Measurements from ENCODE around the gene NOXO1. TPM values are rescaled to one million over a fixed set of nuclear protein-coding genes. Genes with fewer than 3 reads are reported as not detected.
A peak's percentile ranks its signal among the peaks of the same experiment; 100 is the strongest.

Gene NOXO1
- total and polyA plus RNA-seq, 9 of the 15 experiments (the other 6 are each of a cell fraction or from before 2014, with no cell fraction given): not detected

DNA sequence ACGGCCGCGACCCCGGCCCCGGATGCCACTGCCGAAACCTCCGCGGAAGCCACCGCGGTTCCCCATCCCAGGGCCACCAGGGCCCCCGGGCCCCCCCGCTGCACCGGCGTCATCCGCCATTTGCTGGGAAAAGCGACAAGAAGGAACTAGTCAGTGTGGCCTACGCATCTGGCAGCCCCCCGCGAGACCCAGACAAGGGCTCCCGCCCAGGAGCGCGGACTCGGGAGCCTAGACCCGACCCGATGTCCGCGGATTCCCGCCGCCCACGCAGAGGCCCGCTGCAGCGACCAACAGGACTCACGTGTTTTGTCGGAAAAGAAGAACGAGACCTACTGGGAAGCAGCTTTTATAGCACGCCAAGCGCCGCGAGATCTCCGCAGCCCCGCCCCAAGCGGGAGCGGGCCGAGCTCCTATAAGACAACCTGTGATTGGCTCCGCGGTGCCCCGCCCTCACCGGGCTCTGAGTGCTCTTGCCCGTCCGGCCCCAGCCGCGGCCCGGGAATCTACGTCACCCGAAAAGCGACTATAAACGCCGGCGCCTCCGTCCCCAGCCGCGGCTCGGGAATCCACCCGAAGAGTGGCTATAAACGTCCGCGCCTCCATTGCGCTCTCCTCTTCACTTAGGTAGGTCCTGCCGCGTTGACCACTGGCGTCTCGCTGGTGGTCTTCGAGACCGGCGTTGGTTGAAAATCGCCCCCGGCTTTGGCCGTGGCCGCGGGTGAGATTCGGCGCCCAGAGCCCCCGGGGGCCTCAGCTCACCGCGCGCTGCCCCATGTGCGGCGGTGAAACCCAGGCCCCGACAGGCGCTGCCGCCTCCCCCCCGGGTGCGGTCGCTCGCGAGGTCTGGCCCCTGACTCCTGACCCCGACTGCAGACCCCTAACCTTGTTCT lies 16.5 kb downstream of the NOXO1 start, which contains the start of gene RPS2 (continued):
- TF ChIP-seq, protein P1, sequence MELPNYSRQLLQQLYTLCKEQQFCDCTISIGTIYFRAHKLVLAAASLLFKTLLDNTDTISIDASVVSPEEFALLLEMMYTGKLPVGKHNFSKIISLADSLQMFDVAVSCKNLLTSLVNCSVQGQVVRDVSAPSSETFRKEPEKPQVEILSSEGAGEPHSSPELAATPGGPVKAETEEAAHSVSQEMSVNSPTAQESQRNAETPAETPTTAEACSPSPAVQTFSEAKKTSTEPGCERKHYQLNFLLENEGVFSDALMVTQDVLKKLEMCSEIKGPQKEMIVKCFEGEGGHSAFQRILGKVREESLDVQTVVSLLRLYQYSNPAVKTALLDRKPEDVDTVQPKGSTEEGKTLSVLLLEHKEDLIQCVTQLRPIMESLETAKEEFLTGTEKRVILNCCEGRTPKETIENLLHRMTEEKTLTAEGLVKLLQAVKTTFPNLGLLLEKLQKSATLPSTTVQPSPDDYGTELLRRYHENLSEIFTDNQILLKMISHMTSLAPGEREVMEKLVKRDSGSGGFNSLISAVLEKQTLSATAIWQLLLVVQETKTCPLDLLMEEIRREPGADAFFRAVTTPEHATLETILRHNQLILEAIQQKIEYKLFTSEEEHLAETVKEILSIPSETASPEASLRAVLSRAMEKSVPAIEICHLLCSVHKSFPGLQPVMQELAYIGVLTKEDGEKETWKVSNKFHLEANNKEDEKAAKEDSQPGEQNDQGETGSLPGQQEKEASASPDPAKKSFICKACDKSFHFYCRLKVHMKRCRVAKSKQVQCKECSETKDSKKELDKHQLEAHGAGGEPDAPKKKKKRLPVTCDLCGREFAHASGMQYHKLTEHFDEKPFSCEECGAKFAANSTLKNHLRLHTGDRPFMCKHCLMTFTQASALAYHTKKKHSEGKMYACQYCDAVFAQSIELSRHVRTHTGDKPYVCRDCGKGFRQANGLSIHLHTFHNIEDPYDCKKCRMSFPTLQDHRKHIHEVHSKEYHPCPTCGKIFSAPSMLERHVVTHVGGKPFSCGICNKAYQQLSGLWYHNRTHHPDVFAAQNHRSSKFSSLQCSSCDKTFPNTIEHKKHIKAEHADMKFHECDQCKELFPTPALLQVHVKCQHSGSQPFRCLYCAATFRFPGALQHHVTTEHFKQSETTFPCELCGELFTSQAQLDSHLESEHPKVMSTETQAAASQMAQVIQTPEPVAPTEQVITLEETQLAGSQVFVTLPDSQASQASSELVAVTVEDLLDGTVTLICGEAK (IDR thresholded peaks at IDR 0.05): 0 out of 2 replicates have a peak, but pooled peaks have one; percentile 11
- TF ChIP-seq, protein P1 (CRISPR knock-in tag; IDR thresholded peaks at IDR 0.05): no peak
- TF ChIP-seq ZC3H11A (IDR thresholded peaks at IDR 0.05; ENCODE audit: low read depth, low read length) (no peak), TBL1XR1 (IDR thresholded peaks at IDR 0.05; ENCODE audit: low read length in 2 of 2) (no peak; a peak in 3 of 4 replicates), ETV6 (IDR thresholded peaks at IDR 0.05; ENCODE audit: borderline replicate concordance in 1 of 2, low read depth in 2 of 2, low read length in 1 of 2) (no peak), ETV6 (CRISPR knock-in tag; IDR thresholded peaks at IDR 0.05; ENCODE audit: borderline replicate concordance) (no peak), ARID2 (IDR thresholded peaks at IDR 0.05) (no peak), KAT7 (CRISPR knock-in tag; IDR thresholded peaks at IDR 0.05; ENCODE audit: borderline replicate concordance) (peak; percentile 42), ZKSCAN1 (IDR thresholded peaks at IDR 0.05; ENCODE audit: low read depth, low read length) (0 out of 2 replicates have a peak, but pooled peaks have one; percentile 30), HDAC3 (IDR thresholded peaks at IDR 0.05; ENCODE audit: borderline replicate concordance, partially characterized antibody) (no peak), FUS (optimal IDR thresholded peaks at IDR 0.05; ENCODE audit: low read depth, low read length) (peak; percentile 49), NCOA4 (IDR thresholded peaks at IDR 0.05; ENCODE audit: partially characterized antibody) (no peak), NCOA6 (IDR thresholded peaks at IDR 0.05) (no peak)
- TF ChIP-seq, protein P2, sequence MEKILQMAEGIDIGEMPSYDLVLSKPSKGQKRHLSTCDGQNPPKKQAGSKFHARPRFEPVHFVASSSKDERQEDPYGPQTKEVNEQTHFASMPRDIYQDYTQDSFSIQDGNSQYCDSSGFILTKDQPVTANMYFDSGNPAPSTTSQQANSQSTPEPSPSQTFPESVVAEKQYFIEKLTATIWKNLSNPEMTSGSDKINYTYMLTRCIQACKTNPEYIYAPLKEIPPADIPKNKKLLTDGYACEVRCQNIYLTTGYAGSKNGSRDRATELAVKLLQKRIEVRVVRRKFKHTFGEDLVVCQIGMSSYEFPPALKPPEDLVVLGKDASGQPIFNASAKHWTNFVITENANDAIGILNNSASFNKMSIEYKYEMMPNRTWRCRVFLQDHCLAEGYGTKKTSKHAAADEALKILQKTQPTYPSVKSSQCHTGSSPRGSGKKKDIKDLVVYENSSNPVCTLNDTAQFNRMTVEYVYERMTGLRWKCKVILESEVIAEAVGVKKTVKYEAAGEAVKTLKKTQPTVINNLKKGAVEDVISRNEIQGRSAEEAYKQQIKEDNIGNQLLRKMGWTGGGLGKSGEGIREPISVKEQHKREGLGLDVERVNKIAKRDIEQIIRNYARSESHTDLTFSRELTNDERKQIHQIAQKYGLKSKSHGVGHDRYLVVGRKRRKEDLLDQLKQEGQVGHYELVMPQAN (IDR thresholded peaks at IDR 0.05; ENCODE audit: borderline replicate concordance): peak; percentile 81; the same call in 1 of the 2 replicates
- TF ChIP-seq, protein P3, sequence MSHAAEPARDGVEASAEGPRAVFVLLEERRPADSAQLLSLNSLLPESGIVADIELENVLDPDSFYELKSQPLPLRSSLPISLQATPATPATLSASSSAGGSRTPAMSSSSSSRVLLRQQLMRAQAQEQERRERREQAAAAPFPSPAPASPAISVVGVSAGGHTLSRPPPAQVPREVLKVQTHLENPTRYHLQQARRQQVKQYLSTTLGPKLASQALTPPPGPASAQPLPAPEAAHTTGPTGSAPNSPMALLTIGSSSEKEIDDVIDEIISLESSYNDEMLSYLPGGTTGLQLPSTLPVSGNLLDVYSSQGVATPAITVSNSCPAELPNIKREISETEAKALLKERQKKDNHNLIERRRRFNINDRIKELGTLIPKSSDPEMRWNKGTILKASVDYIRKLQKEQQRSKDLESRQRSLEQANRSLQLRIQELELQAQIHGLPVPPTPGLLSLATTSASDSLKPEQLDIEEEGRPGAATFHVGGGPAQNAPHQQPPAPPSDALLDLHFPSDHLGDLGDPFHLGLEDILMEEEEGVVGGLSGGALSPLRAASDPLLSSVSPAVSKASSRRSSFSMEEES (CRISPR knock-in tag; IDR thresholded peaks at IDR 0.05): no peak

All from K562 (cell line).